HG02678 (cell line): ENCODE results near the gene RND1.
A peak's percentile ranks its signal among the peaks of the same experiment; 100 is the strongest.

ENCODE experiments used
- ATAC-seq: cut with Tn5 transposase; IDR thresholded peaks from one replicate; pipeline ENCODE4 v1.9.1; 2021; ENCODE audit warnings: mild to moderate bottlenecking, moderate library complexity; ENCODE audit not compliant: unreplicated experiment

The RND1 gene

GRCh38 chr12:48828841-48829575 is 36.7 kb downstream of the RND1 start:
- ATAC-seq = no peak

DNA sequence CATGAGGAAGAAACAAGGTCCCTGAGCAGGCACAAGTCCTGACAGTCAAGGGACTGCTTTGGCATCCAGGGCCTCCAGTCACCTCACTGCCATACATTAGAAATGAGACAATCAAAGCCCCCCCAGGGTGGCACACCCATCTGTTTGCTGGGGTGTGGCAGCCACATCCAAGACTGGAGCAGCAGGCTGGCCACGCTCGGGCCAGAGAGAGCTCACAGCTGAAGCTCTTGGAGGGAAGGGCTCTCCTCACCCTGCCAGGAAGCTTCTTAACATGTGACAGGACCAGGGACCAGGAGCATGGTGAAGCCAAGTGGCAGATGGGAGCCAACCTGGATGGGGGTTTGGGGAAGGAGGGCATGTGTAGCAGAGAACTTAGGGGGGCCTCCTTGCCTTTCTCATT is 37.4 kb downstream of the RND1 start:
- ATAC-seq = no peak

DNA sequence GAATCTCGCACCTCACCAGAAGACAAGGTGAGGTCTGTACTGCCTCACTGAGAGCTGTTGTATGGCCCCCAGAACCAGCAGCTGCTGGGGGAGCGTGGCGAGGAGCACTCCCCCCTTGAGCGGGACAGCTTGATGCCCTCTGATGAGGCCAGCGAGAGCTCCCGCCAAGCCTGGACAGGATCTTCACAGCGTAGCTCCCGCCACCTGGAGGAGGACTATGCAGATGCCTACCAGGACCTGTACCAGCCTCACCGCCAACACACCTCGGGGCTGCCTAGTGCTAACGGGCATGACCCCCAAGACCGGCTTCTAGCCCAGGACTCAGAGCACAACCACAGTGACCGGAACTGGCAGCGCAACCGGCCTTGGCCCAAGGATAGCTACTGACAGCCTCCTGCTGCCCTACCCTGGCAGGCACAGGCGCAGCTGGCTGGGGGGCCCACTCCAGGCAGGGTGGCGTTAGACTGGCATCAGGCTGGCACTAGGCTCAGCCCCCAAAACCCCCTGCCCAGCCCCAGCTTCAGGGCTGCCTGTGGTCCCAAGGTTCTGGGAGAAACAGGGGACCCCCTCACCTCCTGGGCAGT is 38.1 kb downstream of the RND1 start:
- ATAC-seq = no peak

GRCh38 chr12:48827026-48827425 is 38.6 kb downstream of the RND1 start:
- ATAC-seq = no peak

- no peak for ATAC-seq
Observed at GRCh38 chr12:48826209-48826855, 39.3 kb downstream of the RND1 start.

GRCh38 chr12:48824905-48825304 is 40.8 kb downstream of the RND1 start:
- no peak for ATAC-seq

DNA sequence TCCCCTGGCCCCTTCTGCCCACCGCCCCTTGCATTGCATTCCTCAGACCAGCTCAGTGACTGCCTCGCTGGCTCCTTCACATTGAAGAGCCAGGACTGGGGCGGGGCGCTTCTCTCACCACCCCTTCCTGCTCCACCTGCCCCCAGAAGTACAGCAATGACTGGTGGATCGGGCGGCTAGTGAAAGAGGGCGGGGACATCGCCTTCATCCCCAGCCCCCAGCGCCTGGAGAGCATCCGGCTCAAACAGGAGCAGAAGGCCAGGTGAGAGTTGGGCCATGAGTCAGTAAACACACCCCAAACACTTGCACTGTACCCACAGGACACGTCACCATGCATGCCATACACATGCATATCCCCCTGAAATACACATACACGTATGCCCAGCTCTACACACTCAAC is 41.6 kb downstream of the RND1 start:
- ATAC-seq = no peak

- no peak for ATAC-seq
Observed at GRCh38 chr12:48823281-48823680, 42.4 kb downstream of the RND1 start.

- ATAC-seq = no peak
Observed at GRCh38 chr12:48822711-48823110, 43.0 kb downstream of the RND1 start.

- ATAC-seq = no peak
Observed at GRCh38 chr12:48822139-48822538, 43.5 kb downstream of the RND1 start.

- ATAC-seq = no peak
Observed at GRCh38 chr12:48819986-48820725, 45.5 kb downstream of the RND1 start.

GRCh38 chr12:48818831-48819590 is 46.7 kb downstream of the RND1 start:
- ATAC-seq = no peak

GRCh38 chr12:48817873-48818830 is 47.5 kb downstream of the RND1 start, which contains the start of gene CACNB3:
CACNB3 (plus strand) TSS chr12:48818496; CDS start chr12:48818930, 434 bp downstream.
- ATAC-seq = no peak

DNA sequence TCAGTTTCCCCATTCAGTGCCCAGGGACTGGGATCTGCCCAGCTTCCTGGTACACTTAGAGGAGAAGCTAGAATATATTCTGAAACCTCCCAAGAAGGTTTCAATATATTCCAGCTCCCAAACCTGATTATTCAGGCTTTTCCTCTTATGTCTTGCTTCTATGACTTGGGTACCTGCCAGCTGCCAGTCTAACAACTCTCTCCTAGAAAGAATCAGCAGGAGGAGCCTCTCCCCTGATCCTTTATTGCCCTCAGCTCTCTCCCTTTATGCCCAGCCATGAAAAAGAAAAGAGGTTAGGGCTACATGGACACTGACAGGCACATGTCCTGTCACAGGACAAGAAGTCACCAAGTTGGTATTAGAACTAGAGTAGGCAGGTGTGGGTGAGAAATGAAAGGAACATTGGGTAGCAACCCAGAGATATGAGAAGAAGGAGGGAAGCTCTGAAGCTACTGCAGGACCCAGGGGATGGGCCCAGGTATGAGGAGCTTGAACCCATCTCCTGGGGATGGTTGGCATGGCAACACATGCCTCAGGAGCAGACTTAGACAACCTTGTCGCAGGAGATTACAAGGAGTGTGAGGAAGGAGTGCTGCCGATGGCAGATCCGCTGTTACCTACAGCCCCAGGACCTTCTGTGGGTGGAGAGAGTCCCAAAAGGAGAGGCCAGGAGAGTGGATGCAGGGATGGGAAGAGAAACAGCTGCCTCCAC is 49.4 kb downstream of the RND1 start:
- ATAC-seq = no peak

DNA sequence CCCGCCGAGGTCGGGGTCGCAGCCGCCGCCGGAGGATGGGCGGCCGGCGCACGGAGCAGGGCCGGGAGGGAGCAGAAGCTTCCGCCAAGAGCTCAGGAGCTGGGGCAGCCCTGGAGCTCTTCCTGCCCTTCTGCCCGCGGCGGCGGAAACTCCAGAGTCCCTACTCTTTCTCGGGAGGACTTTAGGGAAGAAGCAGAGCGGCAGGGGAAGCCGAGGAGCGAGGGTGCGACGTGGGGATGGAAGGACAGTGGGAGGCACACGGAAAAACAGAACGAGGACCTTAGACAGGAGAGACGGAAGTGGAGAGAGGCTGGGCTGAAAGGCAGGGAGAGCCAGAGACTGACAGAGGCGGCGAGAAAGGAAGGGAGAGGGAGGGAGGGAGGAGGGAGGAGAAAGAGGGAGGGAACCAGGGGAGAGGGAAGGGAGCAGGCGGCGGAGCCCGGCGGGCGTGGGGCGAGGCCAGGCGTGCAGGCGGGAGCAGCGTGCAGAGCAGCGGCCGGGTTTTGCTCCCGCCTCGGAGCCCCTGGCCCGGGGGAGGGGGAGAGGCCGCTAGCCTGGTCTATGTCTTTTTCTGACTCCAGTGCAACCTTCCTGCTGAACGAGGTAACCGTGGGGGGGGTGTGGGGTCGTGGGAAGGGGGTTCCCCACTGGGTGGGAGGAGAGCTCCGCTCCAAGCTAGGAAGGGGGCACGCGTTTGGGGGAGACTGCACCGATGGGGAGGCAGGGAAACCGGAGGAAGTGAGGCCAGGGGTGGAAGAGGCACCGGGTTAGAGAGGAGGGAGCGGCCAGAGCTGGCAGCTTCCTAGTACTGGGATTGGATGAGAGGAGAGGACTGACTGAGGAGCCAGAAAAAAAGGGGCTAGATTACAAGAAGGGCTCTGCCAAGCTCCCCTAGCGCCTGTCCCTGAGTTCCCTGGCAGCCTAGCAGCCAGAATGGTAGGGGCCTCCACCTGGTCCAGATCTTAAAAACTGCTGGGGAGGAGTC is 50.3 kb downstream of the RND1 start:
- ATAC-seq = peak; percentile 29

- ATAC-seq = peak; percentile 82
Observed at GRCh38 chr12:48814262-48815125, 51.2 kb downstream of the RND1 start.
